Tibial nerve (tissue), 4 donors: ENCODE data around the gene SLC35F6. TPM values are rescaled to one million over a fixed set of nuclear protein-coding genes. Genes with fewer than 3 reads are reported as not detected.
A peak's percentile ranks its signal among the peaks of the same experiment; 100 is the strongest.
"Not testable (repeated sequence)": the region's sequence is repeated elsewhere in the genome, so short reads cannot be mapped to it uniquely, and the experiment has no call there.

Source experiments
- DNase-seq, 2 donors: peaks; one replicate each; pipeline ENCODE4 v3.0.0-alpha.2; 2019; ENCODE audit warnings: low spot score in 2 of 2
- H3K27ac ChIP-seq, 4 donors: fragments of 200-600 bp; sonication (generic) in 3 of 4; one replicate each; pipeline ENCODE4 v1.5.1; 2017 to 2019; ENCODE audit warnings: mild to moderate bottlenecking in 1 of 4
- H3K27me3 ChIP-seq, 2 donors: fragments of 200-600 bp; sonication (generic) in 1 of 2; one replicate each; pipeline versions ENCODE4 v1.5.1 to v1.6.0; 2017 to 2019
- H3K36me3 ChIP-seq, 3 donors: fragments of 200-600 bp; sonication (generic); one replicate each; pipeline ENCODE4 v1.5.1; 2018 to 2019
- H3K4me1 ChIP-seq, 4 donors: fragments of 200-600 bp; sonication (generic) in 3 of 4; one replicate each; pipeline ENCODE4 v1.5.1; 2017 to 2019
- H3K4me3 ChIP-seq, 4 donors: fragments of 200-600 bp; sonication (generic) in 3 of 4; one replicate each; pipeline ENCODE4 v1.5.1; 2017 to 2019; ENCODE audit warnings: mild to moderate bottlenecking in 1 of 4, moderate library complexity in 1 of 4
- H3K9me3 ChIP-seq, 4 donors: fragments of 200-600 bp; sonication (generic) in 3 of 4; one replicate each; pipeline ENCODE4 v1.5.1; 2017 to 2019
- EP300 ChIP-seq, 2 donors: sonication (generic); formaldehyde crosslinking; IDR thresholded peaks; one replicate each; pipeline ENCODE4 v1.6.1; 2017; ENCODE audit warnings: antibody characterized with exemption in 2 of 2, mild to moderate bottlenecking in 1 of 2
- POLR2A ChIP-seq, 2 donors: fragments of 450-650 bp; IDR thresholded peaks; one replicate each; pipeline ENCODE4 v1.6.1; 2017; ENCODE audit warnings: antibody characterized with exemption in 2 of 2, mild to moderate bottlenecking in 2 of 2, moderate library complexity in 2 of 2
- WGBS, 2 donors: methylation state at CpG; one replicate each; pipeline ENCODE4 v1.1.5; 2018; 5-methylcytosine and 5-hydroxymethylcytosine counted together
- total RNA-seq, 4 donors: library from RNA; depleted of rRNA; stranded (reverse); fragments of >200 nt; gene quantifications; one replicate each; pipeline ENCODE4 v1.1.0, GENCODE V29; 2016
- TF ChIP-seq, protein P1 (sequence below), 5 experiments: fragments of 200-600 bp in 3 of 5; fragments of 450-650 bp in 2 of 5; sonication (generic) in 3 of 5; IDR thresholded peaks; one replicate each; pipeline ENCODE4 v1.5.1; 2016 to 2019; ENCODE audit warnings: antibody characterized with exemption in 5 of 5, mild to moderate bottlenecking in 3 of 5, moderate library complexity in 2 of 5

Gene SLC35F6
- total RNA-seq, 4 donors from 2014 or later = 30.1 to 51.6 (median 43.3) TPM

DNA sequence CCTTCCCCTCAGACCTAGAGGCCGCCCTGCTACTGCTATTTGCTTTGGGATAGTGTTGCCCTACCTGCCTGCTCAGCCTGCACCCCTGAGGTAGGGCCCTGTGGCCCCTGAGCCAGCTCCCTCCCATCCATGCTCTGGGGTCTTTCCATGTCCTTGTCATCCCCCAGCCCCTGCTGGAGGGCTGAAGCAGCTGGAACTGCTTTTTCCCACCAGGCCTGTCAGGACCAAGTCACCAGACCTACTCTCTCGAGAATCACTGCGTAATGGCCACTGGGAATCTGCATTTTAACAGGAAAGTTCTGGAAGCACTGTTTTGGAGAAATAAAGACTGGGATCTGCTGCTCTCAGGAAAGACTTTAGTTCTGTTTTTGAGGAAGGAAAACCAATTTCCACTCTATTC lies 20.2 kb upstream of the SLC35F6 start:
- Histone ChIP-seq H3K4me3 (no peak overlapping the region), H3K4me1 (no peaks in the 10 kb centered on the region), H3K36me3 (no peaks in the 10 kb centered on the region), H3K9me3 (no peaks in the 10 kb centered on the region), H3K27me3 (no peaks in the 10 kb centered on the region), H3K27ac (no peak overlapping the region)
- 80 to 93% methylated on average over 3 of the region's 3 CpGs for WGBS, 2 donors
- TF ChIP-seq, protein P1, sequence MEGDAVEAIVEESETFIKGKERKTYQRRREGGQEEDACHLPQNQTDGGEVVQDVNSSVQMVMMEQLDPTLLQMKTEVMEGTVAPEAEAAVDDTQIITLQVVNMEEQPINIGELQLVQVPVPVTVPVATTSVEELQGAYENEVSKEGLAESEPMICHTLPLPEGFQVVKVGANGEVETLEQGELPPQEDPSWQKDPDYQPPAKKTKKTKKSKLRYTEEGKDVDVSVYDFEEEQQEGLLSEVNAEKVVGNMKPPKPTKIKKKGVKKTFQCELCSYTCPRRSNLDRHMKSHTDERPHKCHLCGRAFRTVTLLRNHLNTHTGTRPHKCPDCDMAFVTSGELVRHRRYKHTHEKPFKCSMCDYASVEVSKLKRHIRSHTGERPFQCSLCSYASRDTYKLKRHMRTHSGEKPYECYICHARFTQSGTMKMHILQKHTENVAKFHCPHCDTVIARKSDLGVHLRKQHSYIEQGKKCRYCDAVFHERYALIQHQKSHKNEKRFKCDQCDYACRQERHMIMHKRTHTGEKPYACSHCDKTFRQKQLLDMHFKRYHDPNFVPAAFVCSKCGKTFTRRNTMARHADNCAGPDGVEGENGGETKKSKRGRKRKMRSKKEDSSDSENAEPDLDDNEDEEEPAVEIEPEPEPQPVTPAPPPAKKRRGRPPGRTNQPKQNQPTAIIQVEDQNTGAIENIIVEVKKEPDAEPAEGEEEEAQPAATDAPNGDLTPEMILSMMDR (IDR thresholded peaks at IDR 0.05) = no peak
- TF ChIP-seq EP300 (IDR thresholded peaks at IDR 0.05) = no peak
- TF ChIP-seq POLR2A (IDR thresholded peaks at IDR 0.05) = no peak
- no peak for DNase-seq

DNA sequence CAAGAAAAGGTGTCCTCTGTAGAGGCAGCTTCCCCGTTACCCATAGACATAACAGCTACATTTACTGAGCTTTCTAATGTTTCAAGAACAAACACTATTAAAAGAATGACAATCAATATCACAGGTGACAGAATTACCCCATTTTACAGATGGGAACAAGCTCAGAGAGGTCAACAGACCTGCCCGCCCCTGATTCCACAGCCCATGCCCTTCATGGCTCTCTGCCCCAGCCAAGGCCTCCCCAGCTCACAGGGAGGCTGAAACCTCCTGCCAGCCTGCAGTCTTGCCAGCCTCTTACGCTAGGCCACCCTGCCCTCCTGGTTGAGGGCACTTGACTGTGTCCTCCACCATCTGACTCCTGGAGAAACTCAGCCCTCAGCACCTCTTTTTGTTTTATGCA lies 19.1 kb upstream of the SLC35F6 start:
- Histone ChIP-seq H3K4me1 (no peaks in the 10 kb centered on the region), H3K27me3 (no peaks in the 10 kb centered on the region), H3K36me3 (no peaks in the 10 kb centered on the region), H3K9me3 (no peaks in the 10 kb centered on the region), H3K27ac (no peak overlapping the region), H3K4me3 (no peak overlapping the region)
- TF ChIP-seq, protein P1 (IDR thresholded peaks at IDR 0.05) = no peak
- TF ChIP-seq POLR2A (IDR thresholded peaks at IDR 0.05) (no peak), EP300 (IDR thresholded peaks at IDR 0.05) (no peak)
- DNase-seq = no peak
- 92 to 93% methylated on average over 3 of the region's 3 CpGs for WGBS, 2 donors

DNA sequence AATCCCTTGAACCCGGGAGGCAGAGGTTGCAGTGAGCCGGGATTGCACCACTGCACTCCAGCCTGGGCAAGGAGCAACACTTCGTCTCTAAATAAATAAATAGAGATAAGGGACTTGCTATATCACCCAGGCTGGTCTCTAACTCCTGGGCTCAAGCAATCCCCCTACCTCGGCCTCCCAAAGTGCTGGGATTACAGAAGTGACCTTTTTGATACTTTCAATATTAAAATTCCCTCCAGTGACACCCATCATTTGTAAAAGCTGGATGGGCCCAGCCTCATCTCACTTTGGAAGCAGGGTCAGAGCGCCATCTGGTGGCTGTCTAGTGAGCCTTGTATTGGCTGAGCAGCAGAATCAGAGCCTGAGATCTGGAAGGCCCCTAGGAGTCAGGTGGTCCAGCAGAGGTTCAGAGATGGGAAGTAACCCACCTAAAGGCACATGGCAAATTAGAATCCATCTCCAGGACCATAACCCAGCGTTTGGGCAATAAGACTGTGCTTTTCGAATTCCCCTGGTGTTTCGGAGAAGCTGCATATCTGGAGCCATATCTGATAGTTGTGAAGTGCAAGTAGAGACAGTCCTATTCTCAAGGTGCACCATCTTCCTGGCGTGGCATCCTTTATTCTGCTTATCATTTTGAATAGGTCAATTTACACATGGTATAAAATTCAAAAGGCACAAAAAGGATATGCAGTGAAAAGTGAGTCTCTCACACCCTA lies 18.3 kb upstream of the SLC35F6 start:
- DNase-seq = peak; percentile 80 to 93
- H3K4me3 ChIP-seq = no peak overlapping the region
- H3K36me3 ChIP-seq = no peaks in the 10 kb centered on the region
- H3K27ac ChIP-seq = no peak overlapping the region
- TF ChIP-seq POLR2A (IDR thresholded peaks at IDR 0.05) (no peak), EP300 (IDR thresholded peaks at IDR 0.05) (no peak)
- TF ChIP-seq, protein P1 (IDR thresholded peaks at IDR 0.05) = peak; percentile 79 to 89 (median 85)
- no peaks in the 10 kb centered on the region for H3K4me1 ChIP-seq
- WGBS, 2 donors = 30 to 35% methylated on average over 9 of the region's 9 CpGs
- H3K27me3 ChIP-seq = no peaks in the 10 kb centered on the region
- no peaks in the 10 kb centered on the region for H3K9me3 ChIP-seq

DNA sequence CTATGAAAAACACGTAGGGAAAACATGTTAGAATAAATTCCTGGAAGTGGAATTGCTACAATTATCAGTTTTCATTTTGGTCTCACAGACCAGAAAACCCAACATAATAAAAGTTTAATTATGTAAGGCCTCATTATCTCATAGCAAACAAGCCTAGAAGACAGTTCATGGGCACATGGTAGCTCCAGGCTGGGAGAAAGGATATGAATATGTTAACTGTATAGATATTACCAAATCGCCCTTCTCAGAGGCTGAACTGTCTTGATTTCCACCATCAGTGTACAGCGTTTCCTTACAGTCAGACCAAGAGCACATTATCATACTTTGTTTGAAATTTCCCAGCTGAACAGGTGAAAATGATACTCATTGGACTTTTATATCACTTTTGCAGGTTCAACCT lies 17.1 kb upstream of the SLC35F6 start:
- TF ChIP-seq POLR2A (IDR thresholded peaks at IDR 0.05) (no peak), EP300 (IDR thresholded peaks at IDR 0.05) (no peak)
- TF ChIP-seq, protein P1 (IDR thresholded peaks at IDR 0.05) = no peak

DNA sequence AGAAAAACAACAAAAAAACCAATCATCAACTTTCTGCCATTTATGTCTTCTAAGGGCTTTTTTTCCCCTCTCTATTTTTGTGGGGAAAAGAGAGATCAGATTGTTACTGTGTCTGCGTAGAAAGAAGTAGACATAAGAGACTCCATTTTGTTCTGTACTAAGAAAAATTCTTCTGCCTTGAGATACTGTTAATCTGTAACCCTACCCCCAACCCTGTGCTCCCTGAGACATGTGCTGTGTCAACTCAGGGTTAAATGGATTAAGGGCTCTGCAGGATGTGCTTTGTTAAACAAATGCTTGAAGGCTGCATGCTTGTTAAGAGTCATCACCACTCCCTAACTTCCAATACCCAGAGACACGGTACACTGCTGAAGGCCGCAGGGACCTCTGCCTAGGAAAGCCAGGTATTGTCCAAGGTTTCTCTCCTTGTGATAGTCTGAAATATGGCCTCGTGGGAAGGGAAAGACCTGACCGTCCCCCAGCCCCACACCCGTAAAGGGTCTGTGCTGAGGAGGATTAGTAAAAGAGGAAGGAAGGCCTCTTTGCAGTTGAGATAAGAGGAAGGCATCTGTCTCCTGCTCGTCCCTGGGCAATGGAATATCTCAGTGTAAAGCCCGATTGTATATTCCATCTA lies 14.2 kb upstream of the SLC35F6 start:
- WGBS, 2 donors = 38 to 42% methylated on average over 8 of the region's 8 CpGs
- H3K4me3 ChIP-seq, H3K27me3 ChIP-seq, H3K27ac ChIP-seq, DNase-seq, H3K36me3 ChIP-seq, H3K9me3 ChIP-seq, H3K4me1 ChIP-seq: not testable (repeated sequence)

More for the DNA sequence above, 17.1 kb upstream of the SLC35F6 start:
- Histone ChIP-seq H3K36me3 (no peaks in the 10 kb centered on the region), H3K27ac (no peak overlapping the region), H3K27me3 (no peaks in the 10 kb centered on the region), H3K4me1 (no peaks in the 10 kb centered on the region), H3K9me3 (no peaks in the 10 kb centered on the region), H3K4me3 (no peak overlapping the region)
- no peak for DNase-seq
- WGBS, 2 donors = 69 to 73% methylated on average over 3 of the region's 3 CpGs

DNA sequence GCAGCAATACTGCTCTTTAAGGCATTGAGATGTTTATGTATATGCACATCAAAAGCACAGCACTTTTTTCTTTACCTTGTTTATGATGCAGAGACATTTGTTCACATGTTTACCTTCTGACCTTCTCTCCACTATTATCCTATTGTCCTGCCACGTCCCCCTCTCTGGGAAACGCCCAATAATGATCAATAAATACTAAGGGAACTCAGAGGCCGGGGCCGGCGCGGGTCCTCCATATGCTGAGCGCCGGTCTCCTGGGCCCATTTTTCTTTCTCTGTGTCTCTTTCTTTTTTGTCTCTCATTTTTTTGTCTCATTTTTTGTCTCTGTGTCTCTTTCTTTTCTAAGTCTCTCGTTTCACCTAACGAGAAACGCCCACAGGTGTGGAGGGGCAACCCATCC lies 13.6 kb upstream of the SLC35F6 start:
- not testable (repeated sequence) for H3K27me3 ChIP-seq, H3K4me1 ChIP-seq, H3K27ac ChIP-seq, H3K9me3 ChIP-seq, H3K4me3 ChIP-seq, H3K36me3 ChIP-seq, DNase-seq
- WGBS, 2 donors = 78 to 79% methylated on average over 11 of the region's 11 CpGs
